Testis (tissue), 3 donors: ENCODE measurements around the gene NUDT22. TPM values are rescaled to one million over a fixed set of nuclear protein-coding genes. Genes with fewer than 3 reads are reported as not detected.

Experiments used
- DNase-seq: peaks from one replicate; pipeline ENCODE4 v3.0.0-alpha.2; 2019
- H3K27ac ChIP-seq, 2 donors: fragments of 200-600 bp; sonication (generic); one replicate each; pipeline ENCODE4 v1.5.1; 2019
- H3K27me3 ChIP-seq: fragments of 200-600 bp; sonication (generic); one replicate; pipeline ENCODE4 v1.5.1; 2019
- H3K36me3 ChIP-seq: fragments of 200-600 bp; sonication (generic); one replicate; pipeline ENCODE4 v1.5.1; 2017; ENCODE audit warnings: low read depth; ENCODE audit errors: missing control alignments
- H3K4me1 ChIP-seq: fragments of 200-600 bp; sonication (generic); one replicate; pipeline ENCODE4 v1.5.1; 2019
- H3K4me3 ChIP-seq, 2 donors: fragments of 200-600 bp; sonication (generic); one replicate each; pipeline ENCODE4 v1.5.1; 2017 to 2019
- H3K9me3 ChIP-seq: fragments of 200-600 bp; sonication (generic); one replicate; pipeline ENCODE4 v1.5.1; 2017
- CTCF ChIP-seq, 3 experiments: fragments of 450-650 bp in 2 of 3; fragments of 200-600 bp in 1 of 3; sonication (generic) in 1 of 3; IDR thresholded peaks; one replicate each; pipeline ENCODE4 v1.5.1; 2016 to 2019; ENCODE audit warnings: antibody characterized with exemption in 3 of 3, mild to moderate bottlenecking in 2 of 3, moderate library complexity in 1 of 3
- POLR2A ChIP-seq: fragments of 450-650 bp; IDR thresholded peaks from one replicate; pipeline ENCODE4 v1.6.1; 2017; ENCODE audit warnings: antibody characterized with exemption, mild to moderate bottlenecking, moderate library complexity
- WGBS, 2 donors: methylation state at CpG; one replicate each; pipeline ENCODE4 v1.1.5; 2018; 5-methylcytosine and 5-hydroxymethylcytosine counted together
- intact Hi-C: fragments of 100-400 bp; cut with DNase I; formaldehyde crosslinking; loops from one replicate; pipeline ENCODE4 v1.15.1; 2023; ENCODE audit warnings: low total_unique reads
- polyA plus RNA-seq: library from polyadenylated mRNA; stranded (reverse); fragments of 350-450 nt; fragmentation: Illumina TruSeq; extraction: RNeasy Lipid Tissue Mini Kit (QIAGEN cat#74804); gene quantifications from one replicate; pipeline ENCODE4 v1.2.3, GENCODE V29; 2014; ENCODE audit warnings: low read depth, low replicate concordance; ENCODE audit not compliant: insufficient read depth
- total RNA-seq, 2 donors: library from RNA; depleted of rRNA; stranded (reverse); fragments of >200 nt; gene quantifications; one replicate each; pipeline ENCODE4 v1.2.3, GENCODE V29; 2016

The NUDT22 gene
- total and polyA plus RNA-seq, 3 donors from 2014 or later, result 19.0 to 52.7 (median 50.9) TPM

GRCh38 chr11:64222651-64223000 is 3.4 kb upstream of the NUDT22 start:
- Histone ChIP-seq H3K9me3 (no peaks in the 10 kb centered on the region), H3K27ac (no peak overlapping the region), H3K27me3 (no peaks in the 10 kb centered on the region), H3K4me3 (no peak overlapping the region), H3K36me3 (no peaks in the 10 kb centered on the region), H3K4me1 (peaks cover 30% of the 10 kb centered on the region)
- intact Hi-C loops, result no loop called here
- TF ChIP-seq POLR2A, result no peak
- no peak for TF ChIP-seq CTCF (IDR thresholded peaks at IDR 0.05)
- WGBS, 2 donors, result 61 to 64% methylated on average over 9 of the region's 9 CpGs
- DNase-seq, result no peak

- Histone ChIP-seq H3K27ac (no peak overlapping the region), H3K36me3 (no peaks in the 10 kb centered on the region), H3K4me1 (peaks cover 32% of the 10 kb centered on the region), H3K4me3 (no peak overlapping the region), H3K9me3 (no peaks in the 10 kb centered on the region), H3K27me3 (no peaks in the 10 kb centered on the region)
- TF ChIP-seq POLR2A, result no peak
- TF ChIP-seq CTCF (IDR thresholded peaks at IDR 0.05), result no peak
- DNase-seq, result no peak
- WGBS, 2 donors, result 78 to 80% methylated on average over 13 to 24 of the region's 24 CpGs
- intact Hi-C loops, result no loop called here
Observed at GRCh38 chr11:64223001-64223651, 2.9 kb upstream of the NUDT22 start.

- DNase-seq, result no peak
- Histone ChIP-seq H3K27me3 (no peaks in the 10 kb centered on the region), H3K4me3 (no peak overlapping the region), H3K27ac (no peak overlapping the region), H3K9me3 (no peaks in the 10 kb centered on the region), H3K4me1 (peaks cover 32% of the 10 kb centered on the region), H3K36me3 (no peaks in the 10 kb centered on the region)
- no peak for TF ChIP-seq POLR2A
- WGBS, 2 donors, result 80 to 91% methylated on average over 8 to 17 of the region's 17 CpGs
- intact Hi-C loops, result no loop called here
Observed at GRCh38 chr11:64224151-64224890, 1.8 kb upstream of the NUDT22 start.

- intact Hi-C loops, result no loop called here
- TF ChIP-seq POLR2A (no peak), CTCF (IDR thresholded peaks at IDR 0.05) (no peak)
- 50 to 58% methylated on average over 4 to 22 of the region's 22 CpGs for WGBS, 2 donors
Observed at GRCh38 chr11:64224891-64225607, 1.0 kb upstream of the NUDT22 start.

GRCh38 chr11:64226507-64227051 is 505 bp downstream of the NUDT22 start:
- intact Hi-C loops, result no loop called here
- no peaks in the 10 kb centered on the region for H3K36me3 ChIP-seq
- no peaks in the 10 kb centered on the region for H3K9me3 ChIP-seq
- H3K27ac ChIP-seq, result peak overlapping the region; percentile 72 to 84
- H3K4me1 ChIP-seq, result peaks cover 42% of the 10 kb centered on the region
- H3K4me3 ChIP-seq, result peak overlapping the region; percentile 74 to 75
- DNase-seq, result peak; percentile 48
- WGBS, 2 donors, result 7% methylated on average over 26 of the region's 26 CpGs; no CpG with 5 or more reads in 1 of the 2 donors
- TF ChIP-seq POLR2A (no peak), CTCF (IDR thresholded peaks at IDR 0.05) (no peak)
- no peaks in the 10 kb centered on the region for H3K27me3 ChIP-seq

More at GRCh38 chr11:64224891-64225607, 1.0 kb upstream of the NUDT22 start:
- Histone ChIP-seq H3K36me3 (no peaks in the 10 kb centered on the region), H3K4me1 (peaks cover 38% of the 10 kb centered on the region), H3K4me3 (peak overlapping the region; percentile 74 to 75), H3K27ac (peak overlapping the region; percentile 72 to 84), H3K27me3 (no peaks in the 10 kb centered on the region), H3K9me3 (no peaks in the 10 kb centered on the region)
- DNase-seq, result no peak
